Chondrocyte (in vitro differentiated cells): ENCODE results near the gene PLXDC2. TPM values are rescaled to one million over a fixed set of nuclear protein-coding genes. Genes with fewer than 3 reads are reported as not detected.
A peak's percentile ranks its signal among the peaks of the same experiment; 100 is the strongest.

Experiments used
- DNase-seq: peaks from one replicate; pipeline ENCODE4 v3.0.0; 2021; ENCODE audit warnings: mixed read lengths, low spot score
- H3K27ac Mint-ChIP-seq: one replicate; pipeline ENCODE4 v1.8.0; 2021; ENCODE audit warnings: mild to moderate bottlenecking, moderate library complexity, mixed read lengths; ENCODE audit not compliant: unreplicated experiment
- H3K27me3 Mint-ChIP-seq: 2 replicates; pipeline ENCODE4 v1.8.0; 2021; ENCODE audit warnings: low read depth, mixed read lengths
- H3K36me3 Mint-ChIP-seq: 2 replicates; pipeline ENCODE4 v1.8.0; 2021; ENCODE audit warnings: low read depth, mixed read lengths
- H3K4me1 Mint-ChIP-seq: 2 replicates; pipeline ENCODE4 v1.8.0; 2021; ENCODE audit warnings: low read depth, mild to moderate bottlenecking, mixed read lengths
- H3K4me3 Mint-ChIP-seq: one replicate; pipeline ENCODE4 v1.8.0; 2021; ENCODE audit warnings: mild to moderate bottlenecking, moderate library complexity, mixed read lengths; ENCODE audit not compliant: unreplicated experiment
- H3K9me3 Mint-ChIP-seq: 2 replicates; pipeline ENCODE4 v1.8.0; 2021; ENCODE audit warnings: low read depth, mixed read lengths
- CTCF ChIP-seq: fragments of 200-600 bp; sonication (generic); IDR thresholded peaks from 2 replicates; pipeline ENCODE4 v1.5.0; 2021; ENCODE audit warnings: antibody characterized with exemption, mild to moderate bottlenecking, moderate library complexity
- total RNA-seq: library from RNA; stranded (reverse); gene quantifications from 3 replicates; pipeline ENCODE4 v1.2.1, GENCODE V29; 2021

The PLXDC2 gene
- total RNA-seq, 1 donor from 2014 or later = 88.5 TPM

- TF ChIP-seq CTCF = no peak
- Mint-ChIP-seq H3K4me3 (no peak overlapping the region), H3K9me3 (peaks cover 8% of the 10 kb centered on the region)
These were observed 16.1 kb upstream of the PLXDC2 start for GRCh38 chr10:19800161-19800560.

GRCh38 chr10:19801369-19801768, 14.9 kb upstream of the PLXDC2 start:
- Mint-ChIP-seq H3K4me3 (no peak overlapping the region), H3K36me3 (peaks cover 5% of the 10 kb centered on the region), H3K27ac (no peak overlapping the region), H3K9me3 (peaks cover 15% of the 10 kb centered on the region), H3K4me1 (peaks cover 15% of the 10 kb centered on the region), H3K27me3 (no peaks in the 10 kb centered on the region)
- TF ChIP-seq CTCF = no peak
- no peak for DNase-seq

More at GRCh38 chr10:19800161-19800560, 16.1 kb upstream of the PLXDC2 start:
- no peak for DNase-seq
- no peaks in the 10 kb centered on the region for H3K27me3 Mint-ChIP-seq
- no peak overlapping the region for H3K27ac Mint-ChIP-seq
- peaks cover 15% of the 10 kb centered on the region for H3K4me1 Mint-ChIP-seq
- H3K36me3 Mint-ChIP-seq = peaks cover 2% of the 10 kb centered on the region

GRCh38 chr10:19803676-19804075, 12.6 kb upstream of the PLXDC2 start:
- H3K36me3 Mint-ChIP-seq = peaks cover 10% of the 10 kb centered on the region
- H3K4me3 Mint-ChIP-seq = no peak overlapping the region
- H3K27ac Mint-ChIP-seq = no peak overlapping the region
- no peaks in the 10 kb centered on the region for H3K27me3 Mint-ChIP-seq
- no peak for DNase-seq
- H3K9me3 Mint-ChIP-seq = peaks cover 20% of the 10 kb centered on the region
- TF ChIP-seq CTCF = no peak
- H3K4me1 Mint-ChIP-seq = peaks cover 15% of the 10 kb centered on the region

- Mint-ChIP-seq H3K4me1 (peaks cover 26% of the 10 kb centered on the region), H3K4me3 (no peak overlapping the region), H3K27ac (no peak overlapping the region), H3K27me3 (no peaks in the 10 kb centered on the region), H3K36me3 (peaks cover 11% of the 10 kb centered on the region), H3K9me3 (peaks cover 22% of the 10 kb centered on the region)
- TF ChIP-seq CTCF = no peak
- DNase-seq = no peak
These were observed 6.8 kb upstream of the PLXDC2 start for GRCh38 chr10:19809481-19809880.

GRCh38 chr10:19811540-19811939, 4.7 kb upstream of the PLXDC2 start:
- no peak for DNase-seq
- H3K27ac Mint-ChIP-seq = peak overlapping the region; percentile 20
- TF ChIP-seq CTCF = peak; percentile 82
- peaks cover 8% of the 10 kb centered on the region for H3K36me3 Mint-ChIP-seq
- no peaks in the 10 kb centered on the region for H3K27me3 Mint-ChIP-seq
- H3K4me3 Mint-ChIP-seq = no peak overlapping the region
- H3K9me3 Mint-ChIP-seq = peaks cover 12% of the 10 kb centered on the region
- peaks cover 34% of the 10 kb centered on the region for H3K4me1 Mint-ChIP-seq
